GM12801 (cell line): ENCODE results near the gene CDYL.

Source experiments
- TF ChIP-seq, protein P1 (sequence below): IDR thresholded peaks from one replicate; pipeline ENCODE4 v1.5.1; 2011; ENCODE audit warnings: control low read depth; ENCODE audit not compliant: insufficient read length; ENCODE audit errors: extremely low read depth

The CDYL gene

DNA sequence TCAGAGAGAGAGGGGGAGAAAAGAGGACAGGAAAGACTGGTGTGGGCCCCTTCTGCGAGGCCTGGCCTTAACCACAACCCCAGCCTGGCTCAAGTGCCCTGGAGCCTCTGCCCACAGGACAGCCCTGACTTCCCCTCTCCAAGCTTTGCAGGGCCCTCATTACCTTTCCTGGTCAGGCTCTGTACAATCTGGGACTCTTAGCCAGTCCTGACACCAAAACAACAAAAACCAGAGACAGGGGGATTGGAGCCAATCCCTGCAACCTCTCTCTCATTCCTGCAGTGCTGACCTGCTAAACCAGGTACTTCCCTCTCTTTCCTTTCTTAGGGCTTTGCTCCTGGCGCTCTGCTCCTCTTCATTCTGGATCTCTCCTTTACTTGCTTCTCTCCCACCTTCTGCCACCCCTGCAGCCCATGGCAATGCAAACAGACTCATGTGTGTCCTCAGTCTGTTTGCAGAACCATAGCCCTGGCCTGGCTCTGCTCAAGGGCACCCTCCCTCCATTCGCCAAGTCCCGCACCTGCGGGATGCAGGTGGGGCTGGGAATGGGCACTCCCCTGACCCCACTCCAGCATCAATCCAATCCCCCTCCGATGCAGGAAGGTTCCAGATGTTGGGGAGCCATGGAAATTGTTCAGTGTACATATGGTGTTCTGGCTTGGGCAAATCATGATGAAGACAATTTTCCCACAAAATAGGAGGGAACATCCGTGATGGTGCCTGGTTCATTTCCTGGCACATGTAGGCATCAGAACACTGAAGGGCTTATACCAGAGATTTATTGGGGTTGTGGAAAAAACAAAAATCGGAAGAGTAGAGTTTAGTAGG lies 189.6 kb downstream of the CDYL start:
- TF ChIP-seq, protein P1, sequence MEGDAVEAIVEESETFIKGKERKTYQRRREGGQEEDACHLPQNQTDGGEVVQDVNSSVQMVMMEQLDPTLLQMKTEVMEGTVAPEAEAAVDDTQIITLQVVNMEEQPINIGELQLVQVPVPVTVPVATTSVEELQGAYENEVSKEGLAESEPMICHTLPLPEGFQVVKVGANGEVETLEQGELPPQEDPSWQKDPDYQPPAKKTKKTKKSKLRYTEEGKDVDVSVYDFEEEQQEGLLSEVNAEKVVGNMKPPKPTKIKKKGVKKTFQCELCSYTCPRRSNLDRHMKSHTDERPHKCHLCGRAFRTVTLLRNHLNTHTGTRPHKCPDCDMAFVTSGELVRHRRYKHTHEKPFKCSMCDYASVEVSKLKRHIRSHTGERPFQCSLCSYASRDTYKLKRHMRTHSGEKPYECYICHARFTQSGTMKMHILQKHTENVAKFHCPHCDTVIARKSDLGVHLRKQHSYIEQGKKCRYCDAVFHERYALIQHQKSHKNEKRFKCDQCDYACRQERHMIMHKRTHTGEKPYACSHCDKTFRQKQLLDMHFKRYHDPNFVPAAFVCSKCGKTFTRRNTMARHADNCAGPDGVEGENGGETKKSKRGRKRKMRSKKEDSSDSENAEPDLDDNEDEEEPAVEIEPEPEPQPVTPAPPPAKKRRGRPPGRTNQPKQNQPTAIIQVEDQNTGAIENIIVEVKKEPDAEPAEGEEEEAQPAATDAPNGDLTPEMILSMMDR = no peak

DNA sequence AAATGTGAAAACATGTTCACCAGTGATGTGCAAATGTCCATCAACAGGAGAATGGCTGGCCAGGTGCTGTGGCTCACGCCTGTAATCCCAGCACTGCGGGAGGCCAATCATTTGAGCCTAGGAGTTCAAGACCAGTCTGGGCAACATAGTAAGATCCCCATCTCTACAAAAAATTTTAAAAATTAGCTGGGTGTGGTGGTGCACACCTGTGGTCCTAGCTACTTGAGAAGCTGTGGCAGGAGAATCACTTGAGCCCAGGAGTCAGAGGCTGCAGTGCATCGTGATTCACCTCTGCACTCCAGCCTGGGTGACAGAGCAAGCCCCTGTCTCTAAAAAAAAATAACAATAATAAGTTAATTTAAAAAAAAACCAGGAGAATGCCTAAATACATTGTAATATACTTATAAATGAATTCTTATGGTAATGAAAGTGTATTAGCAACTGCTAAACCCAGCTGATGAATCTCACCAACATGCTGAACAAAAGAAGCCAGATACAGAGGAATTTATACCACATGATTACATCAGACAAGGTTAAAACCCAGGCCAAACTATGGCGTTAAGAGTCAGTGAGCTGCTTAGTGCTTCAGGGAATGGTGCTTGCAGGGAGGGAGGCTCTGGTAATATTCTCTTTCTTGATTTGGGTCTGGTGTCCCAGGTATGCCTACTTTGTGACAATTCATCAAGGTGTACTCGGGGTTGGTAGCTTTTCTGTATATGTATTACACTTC lies 191.3 kb downstream of the CDYL start:
- TF ChIP-seq, protein P1 = no peak

DNA sequence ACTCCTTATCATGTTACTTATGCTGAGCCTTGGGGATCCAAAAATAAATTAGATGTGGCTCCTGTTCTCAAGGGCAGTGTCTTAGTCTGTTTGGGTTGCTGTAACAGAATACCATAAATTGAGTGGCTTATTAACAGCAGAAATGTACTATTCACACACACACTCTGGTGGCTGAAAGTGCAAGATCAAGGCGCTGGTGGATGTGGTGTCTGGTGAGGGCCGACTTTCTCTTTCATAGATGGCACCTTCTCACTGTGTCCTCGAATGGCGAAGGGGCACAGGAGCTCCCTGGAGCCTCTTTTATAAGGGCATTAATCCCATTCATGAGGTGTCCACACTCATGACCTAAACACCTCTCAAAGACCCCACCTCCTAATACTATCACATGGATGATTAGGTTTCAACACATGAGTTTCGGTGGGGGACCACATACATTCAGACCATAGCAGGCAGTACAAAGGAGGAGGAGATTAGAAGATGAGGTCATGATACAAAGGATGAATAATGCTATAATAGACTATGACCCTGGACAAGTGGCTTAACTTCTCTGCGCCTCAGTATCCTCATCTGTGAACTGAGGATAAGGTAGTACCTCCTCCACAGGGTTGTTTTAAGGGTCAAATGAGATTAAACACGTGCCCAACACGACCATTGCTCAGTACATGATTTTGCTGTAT lies 193.5 kb downstream of the CDYL start:
- TF ChIP-seq, protein P1 = no peak

DNA sequence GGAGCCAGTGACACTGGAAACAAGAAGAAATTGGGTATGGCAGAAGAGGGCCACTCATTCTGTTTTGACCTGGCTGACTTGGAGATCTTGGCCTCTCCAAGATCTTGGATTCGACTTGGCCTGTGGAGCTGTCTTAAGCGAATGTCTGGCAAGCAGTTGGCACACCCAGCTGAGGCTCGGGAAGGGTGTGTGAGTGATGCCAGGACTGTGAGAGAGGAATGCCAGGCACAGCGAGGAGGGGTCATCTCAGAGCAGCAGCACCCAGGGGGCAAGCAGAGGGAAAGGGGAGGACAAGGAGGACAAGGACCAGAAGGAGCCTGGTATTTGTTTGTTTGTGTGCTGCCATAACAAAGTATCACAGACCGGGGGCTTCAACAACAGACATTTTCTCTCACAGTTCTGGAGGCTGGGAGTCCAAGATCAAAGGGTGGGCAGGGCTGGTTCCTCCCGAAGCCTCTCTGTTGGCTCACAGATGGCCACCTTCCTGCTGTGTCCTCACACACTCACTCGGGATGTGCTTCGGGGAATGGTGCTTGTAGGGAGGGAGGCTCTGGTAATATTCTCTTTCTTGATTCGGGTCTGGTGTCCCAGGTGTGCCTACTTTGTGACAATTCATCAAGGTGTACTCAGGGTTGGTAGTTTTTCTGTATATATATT lies 194.7 kb downstream of the CDYL start:
- TF ChIP-seq, protein P1 = no peak

DNA sequence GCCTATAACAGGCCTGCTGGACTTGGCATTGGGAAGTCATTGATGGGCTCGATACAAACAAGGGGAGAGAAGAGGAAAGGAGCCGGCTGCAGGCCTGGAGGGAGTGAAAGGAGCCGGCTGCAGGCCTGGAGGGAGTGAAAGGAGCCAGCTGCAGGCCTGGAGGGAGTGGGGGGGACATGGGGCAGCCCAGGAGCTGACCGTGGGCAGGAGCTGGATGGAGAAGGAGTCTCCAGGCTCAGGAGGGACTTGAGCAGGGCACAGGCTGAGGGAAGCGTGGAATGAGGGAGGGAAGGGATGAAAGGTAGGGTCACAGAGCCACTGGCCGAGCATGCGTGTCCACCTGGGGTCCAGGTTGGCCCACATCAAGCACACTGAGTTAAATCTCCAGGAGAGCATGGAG lies 195.6 kb downstream of the CDYL start:
- TF ChIP-seq, protein P1 = no peak

DNA sequence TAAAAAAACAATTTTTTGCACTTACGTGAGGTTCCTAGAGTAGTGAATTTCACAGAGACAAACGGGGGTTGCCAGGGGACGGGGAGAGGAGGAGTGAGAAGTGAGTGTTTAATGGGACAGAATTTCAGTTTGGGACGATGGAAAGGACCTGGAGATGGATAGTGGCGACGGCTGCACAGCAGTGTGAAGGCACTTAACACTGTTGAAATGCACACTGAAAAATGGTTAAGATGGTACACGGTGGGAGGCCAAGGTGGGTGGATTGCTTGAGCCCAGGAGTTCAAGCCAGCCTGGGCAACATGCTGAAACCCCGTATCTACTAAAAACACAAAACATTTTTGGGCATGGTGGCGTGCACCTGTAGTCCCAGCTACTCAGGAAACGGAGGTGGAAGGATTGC lies 196.2 kb downstream of the CDYL start:
- TF ChIP-seq, protein P1 = no peak

DNA sequence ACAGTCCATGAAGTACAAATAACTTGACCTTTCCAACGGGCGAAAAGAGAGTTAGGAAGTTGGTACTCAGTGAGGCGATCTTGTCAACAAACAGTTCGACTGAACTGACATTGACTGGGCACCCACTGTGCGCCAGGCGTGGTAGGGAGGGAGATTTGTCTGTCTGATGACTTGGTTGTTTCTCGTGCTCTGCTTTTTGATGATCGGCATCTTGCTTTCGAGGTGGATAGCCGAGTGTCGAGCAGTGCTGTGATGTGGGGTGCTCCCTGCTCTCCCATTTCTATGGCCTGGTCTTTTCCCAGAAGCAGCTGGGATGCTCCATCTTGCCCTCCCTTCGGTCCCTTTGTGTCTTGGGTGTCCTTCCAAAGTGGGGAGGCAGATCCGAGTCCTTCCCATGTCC lies 197.2 kb downstream of the CDYL start:
- TF ChIP-seq, protein P1 = no peak
